Suprapubic skin (tissue), 4 donors: ENCODE measurements around the gene MICU1. TPM values are rescaled to one million over a fixed set of nuclear protein-coding genes. Genes with fewer than 3 reads are reported as not detected.

Experiments used
- DNase-seq, 2 donors: peaks; one replicate each; pipeline ENCODE4 v3.0.0-alpha.2; 2019; ENCODE audit warnings: low spot score in 2 of 2
- H3K27ac ChIP-seq: fragments of 200-600 bp; sonication (generic); one replicate; pipeline ENCODE4 v1.5.1; 2019
- H3K27me3 ChIP-seq: fragments of 200-600 bp; sonication (generic); one replicate; pipeline ENCODE4 v1.5.1; 2019
- H3K36me3 ChIP-seq: fragments of 200-600 bp; sonication (generic); one replicate; pipeline ENCODE4 v1.5.1; 2019
- H3K4me1 ChIP-seq: fragments of 200-600 bp; sonication (generic); one replicate; pipeline ENCODE4 v1.5.1; 2019
- H3K4me3 ChIP-seq: fragments of 200-600 bp; sonication (generic); one replicate; pipeline ENCODE4 v1.5.1; 2019; ENCODE audit warnings: mild to moderate bottlenecking
- H3K9me3 ChIP-seq: fragments of 200-600 bp; sonication (generic); one replicate; pipeline ENCODE4 v1.5.1; 2019
- CTCF ChIP-seq, 2 donors: fragments of 200-600 bp in 1 of 2; fragments of 450-650 bp in 1 of 2; sonication (generic) in 1 of 2; IDR thresholded peaks; one replicate each; pipeline ENCODE4 v1.5.1; 2016 to 2019; ENCODE audit warnings: antibody characterized with exemption in 2 of 2, mild to moderate bottlenecking in 1 of 2, moderate library complexity in 1 of 2
- EP300 ChIP-seq: sonication (generic); formaldehyde crosslinking; IDR thresholded peaks from one replicate; pipeline ENCODE4 v1.6.1; 2017; ENCODE audit warnings: antibody characterized with exemption
- POLR2A ChIP-seq, 2 donors: fragments of 450-650 bp; IDR thresholded peaks; one replicate each; pipeline ENCODE4 v1.6.1; 2017; ENCODE audit warnings: antibody characterized with exemption in 2 of 2, mild to moderate bottlenecking in 2 of 2, moderate library complexity in 2 of 2
- POLR2AphosphoS5 ChIP-seq, 3 donors: sonication (generic); formaldehyde crosslinking; IDR thresholded peaks; one replicate each; pipeline ENCODE4 v1.6.1; 2017; ENCODE audit warnings: antibody characterized with exemption in 3 of 3
- WGBS: methylation state at CpG from one replicate; pipeline ENCODE4 v1.1.5; 2018; 5-methylcytosine and 5-hydroxymethylcytosine counted together
- total RNA-seq, 4 donors: library from RNA; depleted of rRNA; stranded (reverse); fragments of >200 nt; gene quantifications; one replicate each; pipeline ENCODE4 v1.1.0, GENCODE V29; 2016

MICU1 gene
- total RNA-seq, 4 donors from 2014 or later, result 34.1 to 37.6 (median 35.6) TPM

GRCh38 chr10:72503694-72504438 lies 122.0 kb downstream of the MICU1 start:
- no peaks in the 10 kb centered on the region for H3K36me3 ChIP-seq
- H3K9me3 ChIP-seq, result peaks cover 5% of the 10 kb centered on the region
- 98% methylated on average over 3 of the region's 3 CpGs for WGBS
- H3K27ac ChIP-seq, result no peak overlapping the region
- H3K4me1 ChIP-seq, result no peaks in the 10 kb centered on the region
- TF ChIP-seq CTCF (IDR thresholded peaks at IDR 0.05) (no peak), EP300 (no peak), POLR2AphosphoS5 (IDR thresholded peaks at IDR 0.05) (no peak), POLR2A (IDR thresholded peaks at IDR 0.05) (no peak)
- no peaks in the 10 kb centered on the region for H3K27me3 ChIP-seq
- DNase-seq, result no peak
- no peak overlapping the region for H3K4me3 ChIP-seq

GRCh38 chr10:72503241-72503640 lies 122.6 kb downstream of the MICU1 start:
- TF ChIP-seq CTCF (IDR thresholded peaks at IDR 0.05) (no peak), EP300 (no peak), POLR2AphosphoS5 (IDR thresholded peaks at IDR 0.05) (no peak)
- 38% methylated on average over 1 of the region's 1 CpG for WGBS
- Histone ChIP-seq H3K27me3 (no peaks in the 10 kb centered on the region), H3K36me3 (no peaks in the 10 kb centered on the region), H3K4me3 (no peak overlapping the region), H3K27ac (no peak overlapping the region), H3K9me3 (peaks cover 5% of the 10 kb centered on the region), H3K4me1 (no peaks in the 10 kb centered on the region)
- DNase-seq, result no peak

GRCh38 chr10:72502581-72502980 lies 123.3 kb downstream of the MICU1 start:
- no peak overlapping the region for H3K27ac ChIP-seq
- 93% methylated on average over 3 of the region's 3 CpGs for WGBS

GRCh38 chr10:72499701-72500100 lies 126.2 kb downstream of the MICU1 start:
- Histone ChIP-seq H3K27me3 (no peaks in the 10 kb centered on the region), H3K4me3 (no peak overlapping the region), H3K27ac (no peak overlapping the region), H3K36me3 (no peaks in the 10 kb centered on the region), H3K9me3 (peaks cover 5% of the 10 kb centered on the region), H3K4me1 (no peaks in the 10 kb centered on the region)
- DNase-seq, result no peak
- TF ChIP-seq POLR2A (IDR thresholded peaks at IDR 0.05), result no peak
- TF ChIP-seq EP300, result no peak
- no peak for TF ChIP-seq CTCF (IDR thresholded peaks at IDR 0.05)
- TF ChIP-seq POLR2AphosphoS5 (IDR thresholded peaks at IDR 0.05), result no peak
- 90% methylated on average over 1 of the region's 1 CpG for WGBS

More at GRCh38 chr10:72502581-72502980, 123.3 kb downstream of the MICU1 start:
- DNase-seq, result no peak
- Histone ChIP-seq H3K4me1 (no peaks in the 10 kb centered on the region), H3K27me3 (no peaks in the 10 kb centered on the region), H3K4me3 (no peak overlapping the region), H3K36me3 (no peaks in the 10 kb centered on the region), H3K9me3 (peaks cover 5% of the 10 kb centered on the region)
- TF ChIP-seq POLR2AphosphoS5 (IDR thresholded peaks at IDR 0.05) (no peak), EP300 (no peak), CTCF (IDR thresholded peaks at IDR 0.05) (no peak), POLR2A (IDR thresholded peaks at IDR 0.05) (no peak)

- TF ChIP-seq CTCF (IDR thresholded peaks at IDR 0.05) (no peak), POLR2AphosphoS5 (IDR thresholded peaks at IDR 0.05) (no peak), POLR2A (IDR thresholded peaks at IDR 0.05) (no peak), EP300 (no peak)
- no peak for DNase-seq
- WGBS, result 78% methylated on average over 4 of the region's 4 CpGs
These were observed 134.9 kb downstream of the MICU1 start for GRCh38 chr10:72490951-72491350.

More at GRCh38 chr10:72490951-72491350, 134.9 kb downstream of the MICU1 start:
- H3K27me3 ChIP-seq, result no peaks in the 10 kb centered on the region
- no peaks in the 10 kb centered on the region for H3K4me1 ChIP-seq
- no peaks in the 10 kb centered on the region for H3K36me3 ChIP-seq
- no peak overlapping the region for H3K27ac ChIP-seq
- no peak overlapping the region for H3K4me3 ChIP-seq
- no peaks in the 10 kb centered on the region for H3K9me3 ChIP-seq
